Stomach (tissue), 9 donors: ENCODE data around the gene DGCR6. TPM values are rescaled to one million over a fixed set of nuclear protein-coding genes. Genes with fewer than 3 reads are reported as not detected.

Source experiments
- DNase-seq, 2 donors: peaks; one replicate each; pipeline versions ENCODE4 v3.0.0 to v3.0.0-alpha.2; 2013 to 2019
- H3K27ac ChIP-seq, 5 donors: fragments of 200-600 bp in 4 of 5; sonication (generic) in 4 of 5; one replicate each; pipeline ENCODE4 v1.5.1; 2013 to 2019; ENCODE audit warnings: mild to moderate bottlenecking in 1 of 5, moderate library complexity in 1 of 5
- H3K27me3 ChIP-seq, 3 donors: fragments of 200-600 bp; sonication (generic); one replicate each; pipeline ENCODE4 v1.5.1; 2017 to 2019; ENCODE audit warnings: mixed run types in 1 of 3
- H3K36me3 ChIP-seq, 4 donors: fragments of 200-600 bp; sonication (generic); 1 replicate in 3 of 4; 2 replicates in 1 of 4; pipeline ENCODE4 v1.5.1; 2016 to 2019
- H3K4me1 ChIP-seq, 4 donors: fragments of 200-600 bp; sonication (generic); one replicate each; pipeline ENCODE4 v1.5.1; 2016 to 2019
- H3K4me3 ChIP-seq, 4 donors: fragments of 200-600 bp; sonication (generic) in 3 of 4; one replicate each; pipeline ENCODE4 v1.5.1; 2016 to 2019; ENCODE audit warnings: mild to moderate bottlenecking in 1 of 4
- H3K9me3 ChIP-seq, 4 donors: fragments of 200-600 bp; sonication (generic); one replicate each; pipeline ENCODE4 v1.5.1; 2016 to 2019
- CTCF ChIP-seq, 7 experiments: fragments of 450-650 bp in 4 of 7; fragments of 200-600 bp in 3 of 7; sonication (generic) in 3 of 7; IDR thresholded peaks; one replicate each; pipeline ENCODE4 v1.5.1; 2016 to 2019; ENCODE audit warnings: antibody characterized with exemption in 7 of 7, control low read depth in 2 of 7, mild to moderate bottlenecking in 1 of 7
- EP300 ChIP-seq: sonication (generic); formaldehyde crosslinking; IDR thresholded peaks from one replicate; pipeline ENCODE4 v1.6.1; 2017; ENCODE audit warnings: antibody characterized with exemption
- POLR2A ChIP-seq, 4 donors: fragments of 450-650 bp; IDR thresholded peaks; one replicate each; pipeline ENCODE4 v1.6.1; 2016; ENCODE audit warnings: antibody characterized with exemption in 4 of 4, control low read depth in 2 of 4, mild to moderate bottlenecking in 1 of 4, moderate library complexity in 1 of 4
- POLR2AphosphoS5 ChIP-seq, 3 donors: sonication (generic); formaldehyde crosslinking; IDR thresholded peaks; one replicate each; pipeline ENCODE4 v1.6.1; 2016; ENCODE audit warnings: antibody characterized with exemption in 3 of 3
- WGBS, 5 donors: extraction: QIAGEN DNeasy Blood & Tissue Kit in 3 of 5; methylation state at CpG; one replicate each; pipeline versions ENCODE4 v1.1.5 to v1.1.7; 2013 to 2018; 5-methylcytosine and 5-hydroxymethylcytosine counted together
- intact Hi-C: fragments of 100-400 bp; cut with DNase I; formaldehyde crosslinking; loops from one replicate; pipeline ENCODE4 v1.15.1; 2023; ENCODE audit warnings: low total_unique reads
- polyA plus RNA-seq, 3 donors: library from polyadenylated mRNA; stranded (reverse); fragments of 200-250 nt; gene quantifications; one replicate each; pipeline ENCODE4 v1.2.3, GENCODE V29; 2013
- total RNA-seq, 5 donors: library from RNA; depleted of rRNA; stranded (reverse); fragments of >200 nt; gene quantifications; one replicate each; pipeline versions ENCODE4 v1.1.0 to v1.2.3, GENCODE V29; 2014 to 2016
- donor health status: healthy with polysubstance abuse.
- donor health status: Bipolar disorder and iron deficiency.
- donor health status: healthy.

The DGCR6 gene
- total and polyA plus RNA-seq, 8 donors = 0.19 to 4.2 (median 1.8) TPM; not detected in 1

GRCh38 chr22:18925368-18926064, 19.4 kb downstream of the DGCR6 start:
- no peak for TF ChIP-seq POLR2AphosphoS5 (IDR thresholded peaks at IDR 0.05)
- TF ChIP-seq EP300 = no peak
- no peak for TF ChIP-seq CTCF (IDR thresholded peaks at IDR 0.05)
- no peaks in the 10 kb centered on the region for H3K4me1 ChIP-seq

GRCh38 chr22:18927020-18927419, 20.9 kb downstream of the DGCR6 start:
- H3K36me3 ChIP-seq = no peaks in the 10 kb centered on the region
- no peaks in the 10 kb centered on the region for H3K9me3 ChIP-seq
- no peak overlapping the region for H3K4me3 ChIP-seq
- no CpG with 5 or more reads among the region's 4 CpGs for WGBS, 5 donors
- no peaks in the 10 kb centered on the region for H3K27me3 ChIP-seq
- TF ChIP-seq CTCF (IDR thresholded peaks at IDR 0.05) = no peak
- TF ChIP-seq POLR2AphosphoS5 (IDR thresholded peaks at IDR 0.05) = no peak
- no peak for TF ChIP-seq POLR2A (IDR thresholded peaks at IDR 0.05)
- TF ChIP-seq EP300 = no peak
- DNase-seq = no peak
- H3K4me1 ChIP-seq = no peaks in the 10 kb centered on the region
- no peak overlapping the region for H3K27ac ChIP-seq
- intact Hi-C loops = no loop called here

More at GRCh38 chr22:18925368-18926064, 19.4 kb downstream of the DGCR6 start:
- Histone ChIP-seq H3K9me3 (no peaks in the 10 kb centered on the region), H3K27ac (no peak overlapping the region), H3K4me3 (no peak overlapping the region), H3K27me3 (no peaks in the 10 kb centered on the region), H3K36me3 (no peaks in the 10 kb centered on the region)
- no CpG with 5 or more reads among the region's 20 CpGs for WGBS, 5 donors
- DNase-seq = no peak
- intact Hi-C loops = no loop called here

- H3K27me3 ChIP-seq = no peaks in the 10 kb centered on the region
- WGBS, 5 donors = no CpG with 5 or more reads among the region's 5 CpGs
- TF ChIP-seq POLR2A (IDR thresholded peaks at IDR 0.05) (no peak), EP300 (no peak), POLR2AphosphoS5 (IDR thresholded peaks at IDR 0.05) (no peak), CTCF (IDR thresholded peaks at IDR 0.05) (no peak)
- H3K4me3 ChIP-seq = no peak overlapping the region
- H3K27ac ChIP-seq = no peak overlapping the region
- no peaks in the 10 kb centered on the region for H3K4me1 ChIP-seq
- no peaks in the 10 kb centered on the region for H3K9me3 ChIP-seq
- intact Hi-C loops = no loop called here
- no peaks in the 10 kb centered on the region for H3K36me3 ChIP-seq
- no peak for DNase-seq
These were observed 21.5 kb downstream of the DGCR6 start for GRCh38 chr22:18927573-18927972.

GRCh38 chr22:18929459-18929858, 23.3 kb downstream of the DGCR6 start:
- DNase-seq = no peak
- intact Hi-C loops = no loop called here
- TF ChIP-seq EP300 (no peak), CTCF (IDR thresholded peaks at IDR 0.05) (no peak), POLR2AphosphoS5 (IDR thresholded peaks at IDR 0.05) (no peak), POLR2A (IDR thresholded peaks at IDR 0.05) (no peak)

More at GRCh38 chr22:18929459-18929858, 23.3 kb downstream of the DGCR6 start:
- 20% methylated on average over 1 of the region's 5 CpGs; no CpG with 5 or more reads in 4 of the 5 donors for WGBS, 5 donors
- no peak overlapping the region for H3K4me3 ChIP-seq
- no peaks in the 10 kb centered on the region for H3K36me3 ChIP-seq
- no peaks in the 10 kb centered on the region for H3K4me1 ChIP-seq
- no peak overlapping the region for H3K27ac ChIP-seq
- no peaks in the 10 kb centered on the region for H3K9me3 ChIP-seq
- H3K27me3 ChIP-seq = no peaks in the 10 kb centered on the region
